Measurements from ENCODE around the gene STK32A. TPM values are rescaled to one million over a fixed set of nuclear protein-coding genes. Genes with fewer than 3 reads are reported as not detected.
"Not testable (repeated sequence)": the region's sequence is repeated elsewhere in the genome, so short reads cannot be mapped to it uniquely, and the experiment has no call there.

The STK32A gene
- 0.04 TPM for total RNA-seq

- peak; percentile 73 for ATAC-seq
Observed at GRCh38 chr5:147234825-147235635, at the start of gene STK32A. TSS of gene STK32A (plus strand) at chr5:147235026. CDS start at chr5:147239635, 4,609 bp downstream.

- ATAC-seq: no peak
Observed at GRCh38 chr5:147187099-147187540, 47.7 kb upstream of the STK32A start.

- peak; percentile 72 for ATAC-seq
Observed at GRCh38 chr5:147188200-147189108, 46.4 kb upstream of the STK32A start.

GRCh38 chr5:147189109-147189424 is 45.8 kb upstream of the STK32A start:
- no peak for ATAC-seq

- ATAC-seq: no peak
Observed at GRCh38 chr5:147190331-147190730, 44.5 kb upstream of the STK32A start.

- ATAC-seq: no peak
Observed at GRCh38 chr5:147193123-147193522, 41.7 kb upstream of the STK32A start.

- no peak for ATAC-seq
Observed at GRCh38 chr5:147200004-147200403, 34.8 kb upstream of the STK32A start.

- ATAC-seq: no peak
Observed at GRCh38 chr5:147203213-147203612, 31.6 kb upstream of the STK32A start.

GRCh38 chr5:147204576-147204975 is 30.2 kb upstream of the STK32A start:
- no peak for ATAC-seq

- no peak for ATAC-seq
Observed at GRCh38 chr5:147208134-147208533, 26.7 kb upstream of the STK32A start.

- ATAC-seq: no peak
Observed at GRCh38 chr5:147216552-147217154, 18.2 kb upstream of the STK32A start.

- no peak for ATAC-seq
Observed at GRCh38 chr5:147223343-147223742, 11.5 kb upstream of the STK32A start.

- ATAC-seq: no peak
Observed at GRCh38 chr5:147223948-147224791, 10.7 kb upstream of the STK32A start.

GRCh38 chr5:147225938-147226337 is 8.9 kb upstream of the STK32A start:
- no peak for ATAC-seq

- ATAC-seq: no peak
Observed at GRCh38 chr5:147226512-147226911, 8.3 kb upstream of the STK32A start.

- no peak for ATAC-seq
Observed at GRCh38 chr5:147234239-147234824, 494 bp upstream of the STK32A start.

- ATAC-seq: no peak
Observed at GRCh38 chr5:147240266-147240985, 5.6 kb downstream of the STK32A start.

GRCh38 chr5:147243238-147243637 is 8.4 kb downstream of the STK32A start:
- not testable (repeated sequence) for ATAC-seq

GRCh38 chr5:147245381-147246165 is 10.7 kb downstream of the STK32A start:
- no peak for ATAC-seq

GRCh38 chr5:147248561-147248960 is 13.7 kb downstream of the STK32A start:
- ATAC-seq: no peak

Measured in esophagus mucosa (tissue), 1 donor.